ENCODE data around the gene NAV3. TPM values are rescaled to one million over a fixed set of nuclear protein-coding genes. Genes with fewer than 3 reads are reported as not detected.

NAV3 gene
- total RNA-seq (not detected in 2 replicates), polyA plus RNA-seq (not detected in 2 replicates), polyA minus RNA-seq (0.07 TPM in 1 of 2 replicates, not detected in the other)
- 0.70 TPM for total RNA-seq (2013)

- CTCF ChIA-PET, result interaction anchor here (0.6 to 1.3 kb wide), 2 partner anchors 14 to 299 kb away, joined by 3 read pairs; no protein-coding TSS in a partner anchor
- WGBS (ENCODE audit: insufficient coverage), result 33% methylated on average over 2 of the region's 3 CpGs
- Histone ChIP-seq H3K36me3 (replicated peaks in 1 of 2; ENCODE audit: control extremely low read depth in 1 of 2, control insufficient read depth in 1 of 2, extremely low read depth in 1 of 2, insufficient read depth in 2 of 2, low read length in 1 of 2) (no peaks in the 10 kb centered on the region), H2AFZ (ENCODE audit: insufficient read depth, low read depth, low read length, poor library complexity, severe bottlenecking) (no peak within 1 kb of the TSS), H4K20me1 (ENCODE audit: control insufficient read depth, insufficient read depth, low read length, poor library complexity, severe bottlenecking) (no peaks in the 10 kb centered on the region), H3K9ac (ENCODE audit: low read length) (no peak within 1 kb of the TSS), H3K27ac (ENCODE audit: low read length in 2 of 2) (no peak within 1 kb of the TSS), H3K4me2 (replicated peaks; ENCODE audit: low read depth, low read length, poor library complexity, severe bottlenecking) (no peak within 1 kb of the TSS), H3K4me3 (ENCODE audit: control extremely low read depth in 1 of 5, extremely low read depth in 1 of 5, insufficient read depth in 1 of 5, low read depth in 2 of 5, low read length in 4 of 5) (no peak within 1 kb of the TSS), H3K79me2 (ENCODE audit: control insufficient read depth, insufficient read depth, low read length) (no peaks in the 10 kb centered on the region), H3K27me3 (replicated peaks in 1 of 4; ENCODE audit: control extremely low read depth in 1 of 4, control insufficient read depth in 3 of 4, insufficient read depth in 4 of 4, low read length in 3 of 4) (no peaks in the 10 kb centered on the region), H3K4me1 (ENCODE audit: control insufficient read depth in 2 of 2, insufficient read depth in 2 of 2, low read length in 2 of 2) (no peaks in the 10 kb centered on the region), H3K9me3 (ENCODE audit: control extremely low read depth in 1 of 3, control insufficient read depth in 2 of 3, insufficient read depth in 1 of 3, low read length in 2 of 3) (peaks cover 0 to 5% (median 0%) of the 10 kb centered on the region in 3 donors)
- no peak within 1 kb of the TSS for H3K4me3 Mint-ChIP-seq
- intact Hi-C loops (cut with micrococcal nuclease), result no loop called here
- DNase-seq (no peak), ATAC-seq (ENCODE audit: low read depth) (no peak)
- H3K4me1 Mint-ChIP-seq, result no peaks in the 10 kb centered on the region
- no peak for TF ChIP-seq EZH2 (IDR thresholded peaks at IDR 0.05; ENCODE audit: borderline replicate concordance, insufficient read depth, low read depth, low read length, poor library complexity, severe bottlenecking)
- TF ChIP-seq CTCF (IDR thresholded peaks at IDR 0.05), result no peak
- H3K27ac Mint-ChIP-seq, result no peak within 1 kb of the TSS
- H3K9me3 Mint-ChIP-seq (ENCODE audit: insufficient read depth), result no peaks in the 10 kb centered on the region
- POLR2A ChIA-PET, result no interaction called here
- H3K27me3 Mint-ChIP-seq, result no peaks in the 10 kb centered on the region
These were observed at the start of gene NAV3 for GRCh38 chr12:77830583-77831351. TSS of gene NAV3 (plus strand) at chr12:77830894. CDS start at chr12:77831462, 568 bp downstream.

GRCh38 chr12:77782034-77782433 is 48.7 kb upstream of the NAV3 start:
- POLR2A ChIA-PET, result no interaction called here
- no peak overlapping the region for H3K27ac Mint-ChIP-seq

More at GRCh38 chr12:77782034-77782433, 48.7 kb upstream of the NAV3 start:
- H3K4me1 ChIP-seq (ENCODE audit: control insufficient read depth in 2 of 2, insufficient read depth in 2 of 2, low read length in 2 of 2), result no peaks in the 10 kb centered on the region
- no peak overlapping the region for H3K4me3 Mint-ChIP-seq
- H3K9ac ChIP-seq (ENCODE audit: low read length), result no peak overlapping the region
- no peaks in the 10 kb centered on the region for H3K9me3 ChIP-seq (ENCODE audit: control extremely low read depth in 1 of 3, control insufficient read depth in 2 of 3, insufficient read depth in 1 of 3, low read length in 2 of 3)
- no peak overlapping the region for H3K4me3 ChIP-seq (ENCODE audit: control extremely low read depth in 1 of 5, extremely low read depth in 1 of 5, insufficient read depth in 1 of 5, low read depth in 2 of 5, low read length in 4 of 5)
- no peaks in the 10 kb centered on the region for H3K36me3 ChIP-seq (replicated peaks in 1 of 2; ENCODE audit: control extremely low read depth in 1 of 2, control insufficient read depth in 1 of 2, extremely low read depth in 1 of 2, insufficient read depth in 2 of 2, low read length in 1 of 2)
- no peaks in the 10 kb centered on the region for H3K4me1 Mint-ChIP-seq
- H3K27ac ChIP-seq (ENCODE audit: low read length in 2 of 2), result no peak overlapping the region
- no peaks in the 10 kb centered on the region for H3K9me3 Mint-ChIP-seq (ENCODE audit: insufficient read depth)
- intact Hi-C loops (cut with micrococcal nuclease), result no loop called here
- DNase-seq (no peak), ATAC-seq (ENCODE audit: low read depth) (no peak)
- H2AFZ ChIP-seq (ENCODE audit: insufficient read depth, low read depth, low read length, poor library complexity, severe bottlenecking), result no peak overlapping the region
- CTCF ChIA-PET, result no interaction called here
- 80% methylated on average over 1 of the region's 2 CpGs for WGBS (ENCODE audit: insufficient coverage)
- TF ChIP-seq CTCF (IDR thresholded peaks at IDR 0.05) (no peak), EZH2 (IDR thresholded peaks at IDR 0.05; ENCODE audit: borderline replicate concordance, insufficient read depth, low read depth, low read length, poor library complexity, severe bottlenecking) (no peak)
- no peaks in the 10 kb centered on the region for H3K27me3 Mint-ChIP-seq
- no peak overlapping the region for H3K4me2 ChIP-seq (replicated peaks; ENCODE audit: low read depth, low read length, poor library complexity, severe bottlenecking)
- H4K20me1 ChIP-seq (ENCODE audit: control insufficient read depth, insufficient read depth, low read length, poor library complexity, severe bottlenecking), result no peaks in the 10 kb centered on the region
- no peaks in the 10 kb centered on the region for H3K79me2 ChIP-seq (ENCODE audit: control insufficient read depth, insufficient read depth, low read length)
- no peaks in the 10 kb centered on the region for H3K27me3 ChIP-seq (replicated peaks in 1 of 4; ENCODE audit: control extremely low read depth in 1 of 4, control insufficient read depth in 3 of 4, insufficient read depth in 4 of 4, low read length in 3 of 4)
